SK-N-SH (cell line): ENCODE measurements around the gene ASPSCR1. TPM values are rescaled to one million over a fixed set of nuclear protein-coding genes. Genes with fewer than 3 reads are reported as not detected.

ENCODE experiments used
- CTCF ChIA-PET: fragments of 300-600, 350-600 bp; formaldehyde crosslinking; extraction: SDS; loops from one replicate; lab custom pipeline; 2021; lab: Yijun Ruan, JAX
- POLR2A ChIA-PET: fragments of 350-600 bp; sonication (Branson Sonifier 250); formaldehyde crosslinking; extraction: SDS; loops from one replicate; lab custom pipeline; 2020; ENCODE audit warnings: antibody characterized with exemption, inconsistent platforms; lab: Yijun Ruan, JAX
- DNase-seq: peaks from one replicate; pipeline ENCODE4 v3.0.0; 2012
- H2AFZ ChIP-seq: fragments of 200-600 bp; sonication (generic); 2 replicates; pipeline ENCODE4 v1.8.1; 2016; ENCODE audit warnings: antibody characterized with exemption, mild to moderate bottlenecking, low read depth
- H3F3A ChIP-seq: fragments of 200-600 bp; sonication (generic); replicated peaks from 2 replicates; pipeline ENCODE3; 2016; ENCODE audit warnings: antibody characterized with exemption, mild to moderate bottlenecking; ENCODE audit not compliant: insufficient read depth
- H3K27ac ChIP-seq, 2 experiments: fragments of 200-500 bp in 1 of 2; fragments of 200-600 bp in 1 of 2; sonication (Bioruptor generic) in 1 of 2; sonication (generic), shearing (Covaris generic) in 1 of 2; 2 replicates each; pipeline versions ENCODE4 v1.5.1 to v1.6.1; 2014 to 2016; ENCODE audit warnings: low read depth in 2 of 2, inconsistent platforms in 1 of 2, low read length in 1 of 2, mild to moderate bottlenecking in 1 of 2, mixed read lengths in 1 of 2
- H3K27me3 ChIP-seq: fragments of 200-600 bp; sonication (generic), shearing (Covaris generic); 2 replicates; pipeline ENCODE4 v1.6.1; 2016; ENCODE audit warnings: mixed run types; ENCODE audit not compliant: insufficient read depth
- H3K36me3 ChIP-seq, 2 experiments: fragments of 200-500 bp in 1 of 2; fragments of 200-600 bp in 1 of 2; sonication (Bioruptor generic) in 1 of 2; sonication (generic) in 1 of 2; replicated peaks in 1 of 2; 2 replicates each; pipeline versions ENCODE3 to v1.5.1; 2014 to 2016; ENCODE audit warnings: low read length in 1 of 2, mild to moderate bottlenecking in 1 of 2; ENCODE audit not compliant: insufficient read depth in 2 of 2, control insufficient read depth in 1 of 2
- H3K4me1 ChIP-seq, 2 experiments: fragments of 200-500 bp in 1 of 2; fragments of 200-600 bp in 1 of 2; sonication (Bioruptor generic) in 1 of 2; sonication (generic), shearing (Covaris generic) in 1 of 2; 2 replicates each; pipeline versions ENCODE4 v1.5.1 to v1.6.1; 2014 to 2016; ENCODE audit warnings: low read depth in 1 of 2, low read length in 1 of 2, mixed run types in 1 of 2; ENCODE audit not compliant: insufficient read depth in 2 of 2, control insufficient read depth in 1 of 2
- H3K4me2 ChIP-seq: fragments of 200-600 bp; sonication (generic), shearing (Covaris generic); 2 replicates; pipeline ENCODE4 v1.6.1; 2017; ENCODE audit warnings: mixed run types
- H3K4me3 ChIP-seq, 2 experiments: fragments of 200-500 bp in 1 of 2; fragments of 200-600 bp in 1 of 2; sonication (Bioruptor generic) in 1 of 2; sonication (generic), shearing (Covaris generic) in 1 of 2; 2 replicates each; pipeline versions ENCODE4 v1.5.1 to v1.8.1; 2014 to 2016; ENCODE audit warnings: low read depth in 2 of 2, inconsistent platforms in 1 of 2, low read length in 1 of 2, mild to moderate bottlenecking in 1 of 2, mixed read lengths in 1 of 2, moderate library complexity in 1 of 2
- H3K79me2 ChIP-seq: fragments of 200-600 bp; sonication (generic); 2 replicates; pipeline ENCODE4 v1.8.1; 2017; ENCODE audit warnings: mild to moderate bottlenecking; ENCODE audit not compliant: insufficient read depth
- H3K9ac ChIP-seq: fragments of 200-600 bp; sonication (generic); 2 replicates; pipeline ENCODE4 v1.6.1; 2017; ENCODE audit warnings: mixed run types
- H3K9me2 ChIP-seq: fragments of 200-600 bp; sonication (generic); 2 replicates; pipeline ENCODE4 v1.6.1; 2017; ENCODE audit warnings: mixed run types
- H3K9me3 ChIP-seq: fragments of 200-600 bp; sonication (generic); 2 replicates; pipeline ENCODE4 v1.6.1; 2017; ENCODE audit warnings: mixed run types, mild to moderate bottlenecking, moderate library complexity
- H4K20me1 ChIP-seq: fragments of 200-600 bp; sonication (generic); 2 replicates; pipeline ENCODE4 v1.6.1; 2017; ENCODE audit warnings: mild to moderate bottlenecking, mixed run types; ENCODE audit not compliant: insufficient read depth
- CHD2 ChIP-seq: fragments of 150-350 bp; IDR thresholded peaks from 2 replicates; pipeline ENCODE4 v1.6.1; 2018; ENCODE audit warnings: low read length; ENCODE audit not compliant: partially characterized antibody
- EP300 ChIP-seq, 2 experiments: IDR thresholded peaks; 2 replicates each; pipeline versions ENCODE4 v1.4.0 to v1.6.1; 2012; ENCODE audit warnings: borderline replicate concordance in 1 of 2, low read depth in 1 of 2, low read length in 1 of 2
- EZH2phosphoT487 ChIP-seq: fragments of 200-600 bp; sonication (generic); IDR thresholded peaks from 2 replicates; pipeline ENCODE4 v1.6.1; 2017; ENCODE audit warnings: low read depth, mixed run types, mild to moderate bottlenecking, antibody characterized with exemption, moderate library complexity, borderline replicate concordance
- FOXJ3 ChIP-seq: sonication (generic); formaldehyde crosslinking; IDR thresholded peaks from 2 replicates; pipeline ENCODE4 v1.5.1; 2020; ENCODE audit warnings: mild to moderate bottlenecking, missing genetic modification reagents
- FOXM1 ChIP-seq: IDR thresholded peaks from 2 replicates; pipeline ENCODE4 v1.4.0; 2012; ENCODE audit warnings: low read depth, mild to moderate bottlenecking
- GABPA ChIP-seq: IDR thresholded peaks from 2 replicates; pipeline ENCODE4 v1.4.0; 2012; ENCODE audit warnings: low read depth, mild to moderate bottlenecking
- MEF2A ChIP-seq: IDR thresholded peaks from 2 replicates; pipeline ENCODE4 v1.4.0; 2012; ENCODE audit warnings: low read depth, borderline replicate concordance
- NRF1 ChIP-seq: IDR thresholded peaks from 2 replicates; pipeline ENCODE4 v1.6.1; 2012; ENCODE audit warnings: low read depth, mild to moderate bottlenecking, low read length
- POLR2AphosphoS5 ChIP-seq: IDR thresholded peaks from 2 replicates; pipeline ENCODE4 v1.6.1; 2012; ENCODE audit warnings: low read depth, low read length
- SIN3A ChIP-seq: IDR thresholded peaks from 2 replicates; pipeline ENCODE4 v1.6.1; 2012; ENCODE audit warnings: low read depth, mild to moderate bottlenecking, low read length, moderate library complexity, borderline replicate concordance
- SMC3 ChIP-seq: IDR thresholded peaks from 2 replicates; pipeline ENCODE4 v1.6.1; 2012; ENCODE audit warnings: low read depth, low read length, improper control_type of control experiment
- TAF1 ChIP-seq: IDR thresholded peaks from 2 replicates; pipeline ENCODE4 v1.6.1; 2012; ENCODE audit warnings: low read depth, mild to moderate bottlenecking, low read length, moderate library complexity, borderline replicate concordance
- TCF12 ChIP-seq: IDR thresholded peaks from 2 replicates; pipeline ENCODE4 v1.4.0; 2012
- YY1 ChIP-seq: IDR thresholded peaks from 2 replicates; pipeline ENCODE4 v1.4.0; 2012; ENCODE audit warnings: low read depth, mild to moderate bottlenecking
- WGBS: methylation state at CpG from one replicate; pipeline ENCODE4 v1.1.6; 2017; ENCODE audit warnings: low lambda C conversion rate; 5-methylcytosine and 5-hydroxymethylcytosine counted together
- polyA plus RNA-seq, 3 experiments: library from polyadenylated mRNA; depleted of rRNA; stranded (reverse); fragments of >200 nt; gene quantifications; 2 replicates each; pipeline ENCODE4 v1.2.3, GENCODE V29; 2012
- TF ChIP-seq, protein P1 (sequence below): fragments of 150-350 bp; IDR thresholded peaks from 2 replicates; pipeline ENCODE4 v1.6.1; 2017; ENCODE audit warnings: antibody characterized with exemption, low read length, low read depth, borderline replicate concordance
- TF ChIP-seq, protein P2 (sequence below): IDR thresholded peaks from 2 replicates; pipeline ENCODE4 v1.4.0; 2012; ENCODE audit warnings: low read depth, borderline replicate concordance
- TF ChIP-seq, protein P3 (sequence below): IDR thresholded peaks from 2 replicates; pipeline ENCODE4; 2012
- TF ChIP-seq, protein P4 (sequence below): IDR thresholded peaks from 2 replicates; pipeline ENCODE4 v1.4.0; 2012; ENCODE audit warnings: low read depth, borderline replicate concordance

The ASPSCR1 gene
- polyA plus RNA-seq, 1 of the 3 experiments (the other 2 are of a cell fraction), result 36.2 TPM

DNA sequence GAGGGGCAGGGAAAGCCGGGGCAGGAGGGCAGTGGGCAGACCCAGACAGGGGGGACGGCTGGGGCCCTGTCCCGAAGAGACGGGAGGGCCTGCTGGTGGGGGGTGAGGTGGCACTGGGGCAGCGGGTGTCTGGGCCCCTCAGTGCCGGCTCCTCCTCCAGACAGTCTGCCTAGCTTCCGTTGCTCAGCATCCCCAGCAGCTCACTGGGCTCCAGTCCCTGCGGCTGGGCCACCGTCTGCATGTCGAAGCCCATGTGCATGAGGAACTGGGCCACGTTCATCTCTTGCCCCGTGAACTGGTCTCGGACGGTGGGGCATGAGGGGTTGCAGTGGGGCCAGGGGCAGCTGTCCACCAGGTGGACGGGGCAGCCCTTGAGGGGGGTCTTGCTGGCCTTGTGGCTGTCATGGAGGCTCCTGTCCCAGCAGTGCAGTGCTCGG is 24.6 kb upstream of the ASPSCR1 start:
- TF ChIP-seq TAF1, result no peak
- TF ChIP-seq FOXM1, result no peak
- TF ChIP-seq, protein P1, sequence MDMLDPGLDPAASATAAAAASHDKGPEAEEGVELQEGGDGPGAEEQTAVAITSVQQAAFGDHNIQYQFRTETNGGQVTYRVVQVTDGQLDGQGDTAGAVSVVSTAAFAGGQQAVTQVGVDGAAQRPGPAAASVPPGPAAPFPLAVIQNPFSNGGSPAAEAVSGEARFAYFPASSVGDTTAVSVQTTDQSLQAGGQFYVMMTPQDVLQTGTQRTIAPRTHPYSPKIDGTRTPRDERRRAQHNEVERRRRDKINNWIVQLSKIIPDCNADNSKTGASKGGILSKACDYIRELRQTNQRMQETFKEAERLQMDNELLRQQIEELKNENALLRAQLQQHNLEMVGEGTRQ, result no peak
- TF ChIP-seq, protein P2, sequence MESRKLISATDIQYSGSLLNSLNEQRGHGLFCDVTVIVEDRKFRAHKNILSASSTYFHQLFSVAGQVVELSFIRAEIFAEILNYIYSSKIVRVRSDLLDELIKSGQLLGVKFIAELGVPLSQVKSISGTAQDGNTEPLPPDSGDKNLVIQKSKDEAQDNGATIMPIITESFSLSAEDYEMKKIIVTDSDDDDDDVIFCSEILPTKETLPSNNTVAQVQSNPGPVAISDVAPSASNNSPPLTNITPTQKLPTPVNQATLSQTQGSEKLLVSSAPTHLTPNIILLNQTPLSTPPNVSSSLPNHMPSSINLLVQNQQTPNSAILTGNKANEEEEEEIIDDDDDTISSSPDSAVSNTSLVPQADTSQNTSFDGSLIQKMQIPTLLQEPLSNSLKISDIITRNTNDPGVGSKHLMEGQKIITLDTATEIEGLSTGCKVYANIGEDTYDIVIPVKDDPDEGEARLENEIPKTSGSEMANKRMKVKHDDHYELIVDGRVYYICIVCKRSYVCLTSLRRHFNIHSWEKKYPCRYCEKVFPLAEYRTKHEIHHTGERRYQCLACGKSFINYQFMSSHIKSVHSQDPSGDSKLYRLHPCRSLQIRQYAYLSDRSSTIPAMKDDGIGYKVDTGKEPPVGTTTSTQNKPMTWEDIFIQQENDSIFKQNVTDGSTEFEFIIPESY, result no peak
- TF ChIP-seq EZH2phosphoT487, result no peak
- TF ChIP-seq YY1, result no peak
- TF ChIP-seq TCF12, result no peak
- TF ChIP-seq EP300 (IDR thresholded peaks at IDR 0.05; ENCODE audit: borderline replicate concordance in 1 of 2, low read depth in 1 of 2, low read length in 1 of 2), result no peak
- TF ChIP-seq, protein P3, sequence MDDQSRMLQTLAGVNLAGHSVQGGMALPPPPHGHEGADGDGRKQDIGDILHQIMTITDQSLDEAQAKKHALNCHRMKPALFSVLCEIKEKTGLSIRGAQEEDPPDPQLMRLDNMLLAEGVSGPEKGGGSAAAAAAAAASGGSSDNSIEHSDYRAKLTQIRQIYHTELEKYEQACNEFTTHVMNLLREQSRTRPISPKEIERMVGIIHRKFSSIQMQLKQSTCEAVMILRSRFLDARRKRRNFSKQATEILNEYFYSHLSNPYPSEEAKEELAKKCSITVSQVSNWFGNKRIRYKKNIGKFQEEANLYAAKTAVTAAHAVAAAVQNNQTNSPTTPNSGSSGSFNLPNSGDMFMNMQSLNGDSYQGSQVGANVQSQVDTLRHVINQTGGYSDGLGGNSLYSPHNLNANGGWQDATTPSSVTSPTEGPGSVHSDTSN, result no peak
- no peak for TF ChIP-seq SIN3A
- TF ChIP-seq CHD2, result no peak
- TF ChIP-seq, protein P4, sequence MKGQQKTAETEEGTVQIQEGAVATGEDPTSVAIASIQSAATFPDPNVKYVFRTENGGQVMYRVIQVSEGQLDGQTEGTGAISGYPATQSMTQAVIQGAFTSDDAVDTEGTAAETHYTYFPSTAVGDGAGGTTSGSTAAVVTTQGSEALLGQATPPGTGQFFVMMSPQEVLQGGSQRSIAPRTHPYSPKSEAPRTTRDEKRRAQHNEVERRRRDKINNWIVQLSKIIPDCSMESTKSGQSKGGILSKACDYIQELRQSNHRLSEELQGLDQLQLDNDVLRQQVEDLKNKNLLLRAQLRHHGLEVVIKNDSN, result no peak
- TF ChIP-seq NRF1, result no peak
- TF ChIP-seq SMC3, result no peak
- TF ChIP-seq GABPA, result no peak
- no peak for TF ChIP-seq FOXJ3 (CRISPR knock-in tag)
- TF ChIP-seq MEF2A, result no peak
- TF ChIP-seq POLR2AphosphoS5, result no peak
- no peaks in the 10 kb centered on the region for H4K20me1 ChIP-seq
- H3K9me2 ChIP-seq, result no peaks in the 10 kb centered on the region
- no peak overlapping the region for H3K4me3 ChIP-seq
- no peaks in the 10 kb centered on the region for H3K36me3 ChIP-seq
- WGBS, result 87% methylated on average over 6 of the region's 16 CpGs
- H3K4me1 ChIP-seq, result peaks cover 0 to 14% of the 10 kb centered on the region in 2 experiments; a peak in 1 of 4 replicates
- H3K4me2 ChIP-seq, result no peak overlapping the region
- ChIA-PET CTCF (interaction anchor here (0.7 to 17.7 kb wide), 6 partner anchors 9 to 590 kb away, joined by 3 to 216 read pairs (median 8); partner anchors contain the start of genes CENPX, LRRC45, MAFG and NOTUM), POLR2A (interaction anchor here (0.8 kb wide), 1 partner anchor 70 kb away, joined by 3 read pairs; the partner anchor contains the start of genes CENPX and LRRC45)
- no peak for DNase-seq
- no peaks in the 10 kb centered on the region for H3K27me3 ChIP-seq
- no peaks in the 10 kb centered on the region for H3F3A ChIP-seq
- no peaks in the 10 kb centered on the region for H3K79me2 ChIP-seq
- no peaks in the 10 kb centered on the region for H3K9me3 ChIP-seq
- H3K9ac ChIP-seq, result no peak overlapping the region
- H3K27ac ChIP-seq, result no peak overlapping the region
- no peak overlapping the region for H2AFZ ChIP-seq
